HepG2 (cell line): ENCODE data around the gene ING5. TPM values are rescaled to one million over a fixed set of nuclear protein-coding genes. Genes with fewer than 3 reads are reported as not detected.
A peak's percentile ranks its signal among the peaks of the same experiment; 100 is the strongest.

ENCODE experiments used
- ARID5B ChIP-seq: IDR thresholded peaks from 2 replicates; pipeline ENCODE4 v1.4.0; 2020; ENCODE audit warnings: mild to moderate bottlenecking, missing genetic modification reagents
- BORCS8-MEF2B ChIP-seq: sonication (generic); formaldehyde crosslinking; IDR thresholded peaks from 2 replicates; pipeline ENCODE4 v1.8.0; 2022; ENCODE audit warnings: mild to moderate bottlenecking, missing genetic modification reagents
- KDM3A ChIP-seq: IDR thresholded peaks from 2 replicates; pipeline ENCODE4 v1.6.1; 2018; ENCODE audit warnings: low read depth, missing compliant biosample characterization
- MIER2 ChIP-seq: IDR thresholded peaks from 2 replicates; pipeline ENCODE4 v1.6.1; 2016; ENCODE audit warnings: missing biosample characterization, missing genetic modification reagents
- SOX13 ChIP-seq, 3 experiments: fragments of 450-650 bp in 1 of 3; sonication (generic) in 1 of 3; formaldehyde crosslinking in 1 of 3; IDR thresholded peaks in 2 of 3; conservative IDR thresholded peaks in 1 of 3; 2 replicates each; pipeline versions ENCODE4 v1.5.0 to v1.6.1; 2016 to 2020; ENCODE audit warnings: antibody characterized with exemption in 1 of 3, mild to moderate bottlenecking in 1 of 3, missing compliant biosample characterization in 1 of 3, missing genetic modification reagents in 1 of 3, moderate library complexity in 1 of 3
- SRY ChIP-seq: sonication (generic); formaldehyde crosslinking; IDR thresholded peaks from 2 replicates; pipeline ENCODE4 v1.8.0; 2022; ENCODE audit warnings: mild to moderate bottlenecking, missing genetic modification reagents
- ZBTB10 ChIP-seq: sonication (generic); formaldehyde crosslinking; IDR thresholded peaks from 2 replicates; pipeline ENCODE4 v1.4.0; 2020; ENCODE audit warnings: missing genetic modification reagents, borderline replicate concordance
- ZBTB4 ChIP-seq: sonication (generic); formaldehyde crosslinking; IDR thresholded peaks from 2 replicates; pipeline ENCODE4 v1.4.0; 2020; ENCODE audit warnings: missing genetic modification reagents, mild to moderate bottlenecking, borderline replicate concordance
- ZFP41 ChIP-seq: sonication (generic); formaldehyde crosslinking; IDR thresholded peaks from 2 replicates; pipeline ENCODE4 v1.4.0; 2020; ENCODE audit warnings: mild to moderate bottlenecking, missing genetic modification reagents, borderline replicate concordance
- ZKSCAN8 ChIP-seq: IDR thresholded peaks from 2 replicates; pipeline ENCODE4 v1.6.1; 2016; ENCODE audit warnings: borderline replicate concordance, missing genetic modification reagents, missing compliant biosample characterization
- ZNF124 ChIP-seq: sonication (generic); formaldehyde crosslinking; IDR thresholded peaks from 2 replicates; pipeline ENCODE4 v1.4.0; 2020; ENCODE audit warnings: missing genetic modification reagents
- ZNF18 ChIP-seq: sonication (generic); formaldehyde crosslinking; IDR thresholded peaks from 2 replicates; pipeline ENCODE4 v1.8.0; 2022; ENCODE audit warnings: mild to moderate bottlenecking, missing genetic modification reagents; ENCODE audit not compliant: insufficient replicate concordance
- ZNF556 ChIP-seq: sonication (generic); formaldehyde crosslinking; IDR thresholded peaks from 2 replicates; pipeline ENCODE4 v1.4.0; 2020; ENCODE audit warnings: mild to moderate bottlenecking, missing genetic modification reagents, borderline replicate concordance
- ZNF577 ChIP-seq: sonication (generic); formaldehyde crosslinking; IDR thresholded peaks from 2 replicates; pipeline ENCODE4 v1.4.0; 2020; ENCODE audit warnings: mild to moderate bottlenecking, low read depth, missing genetic modification reagents, borderline replicate concordance
- ZSCAN21 ChIP-seq: sonication (generic); formaldehyde crosslinking; IDR thresholded peaks from 2 replicates; pipeline ENCODE4 v1.8.0; 2022; ENCODE audit warnings: mild to moderate bottlenecking, missing genetic modification reagents, moderate library complexity, borderline replicate concordance
- polyA plus RNA-seq, 8 experiments: library from polyadenylated mRNA; depleted of rRNA in 3 of 8; stranded (reverse) in 7 of 8; unstranded in 1 of 8; fragments of >200 nt; fragmentation: Illumina TruSeq in 4 of 8; extraction: Trizol in 4 of 8; gene quantifications; 2 replicates each; pipeline versions ENCODE4 v1.2.1 to v1.2.3, GENCODE V29; 2011 to 2016; ENCODE audit warnings: low read depth in 4 of 8, missing spikeins in 1 of 8, mixed read lengths in 1 of 8; ENCODE audit not compliant: insufficient read depth in 1 of 8
- total RNA-seq, 5 experiments: library from RNA; depleted of rRNA; stranded (reverse); fragments of >200 nt; fragmentation: Illumina TruSeq; extraction: Trizol; gene quantifications; 2 replicates each; pipeline ENCODE4 v1.2.3, GENCODE V29; 2016; ENCODE audit warnings: low read depth in 1 of 5

The ING5 gene
- total and polyA plus RNA-seq, 2 of the 13 experiments (the other 11 are each of a cell fraction or from before 2014, with no cell fraction given): 61.9 to 71.9 TPM

- TF ChIP-seq ZKSCAN8 (CRISPR knock-in tag) (no peak; the same call in 1 of the 2 replicates), SRY (CRISPR knock-in tag) (peak; percentile 96), ZNF124 (peak; percentile 49; the same call in 1 of the 2 replicates), KDM3A (CRISPR knock-in tag) (peak; percentile 60; the same call in 1 of the 2 replicates), BORCS8-MEF2B (peak; percentile 90), ZFP41 (0 out of 2 replicates have a peak, but pooled peaks have one; percentile 30), ZNF556 (CRISPR knock-in tag) (peak; percentile 83; the same call in 1 of the 2 replicates), ZNF577 (CRISPR knock-in tag) (0 out of 2 replicates have a peak, but pooled peaks have one; percentile 84), SOX13 (IDR thresholded peaks at IDR 0.05) (no peak), SOX13 (CRISPR knock-in tag; conservative IDR thresholded peaks at IDR 0.05 in 1 of 2, IDR thresholded peaks at IDR 0.05 in 1 of 2) (peak; percentile 36 to 57; a peak in 1 of 4 replicates), MIER2 (CRISPR knock-in tag) (no peak), ZBTB4 (CRISPR knock-in tag) (no peak), ZSCAN21 (CRISPR knock-in tag) (peak; percentile 95), ZBTB10 (CRISPR knock-in tag) (peak; percentile 62; the same call in 1 of the 2 replicates), ARID5B (CRISPR knock-in tag) (0 out of 2 replicates have a peak, but pooled peaks have one; percentile 25), ZNF18 (CRISPR knock-in tag) (peak; percentile 88)
These were observed at the start of gene ING5 (continued) for GRCh38 chr2:241701399-241702154.
